Fibroblast of skin of right biceps (primary cell): ENCODE data around the gene KLHL24.
"Not testable (repeated sequence)": the region's sequence is repeated elsewhere in the genome, so short reads cannot be mapped to it uniquely, and the experiment has no call there.

Experiments used
- DNase-seq: peaks from one replicate; pipeline ENCODE4 v3.0.0-alpha.2; 2013

The KLHL24 gene, protein sequence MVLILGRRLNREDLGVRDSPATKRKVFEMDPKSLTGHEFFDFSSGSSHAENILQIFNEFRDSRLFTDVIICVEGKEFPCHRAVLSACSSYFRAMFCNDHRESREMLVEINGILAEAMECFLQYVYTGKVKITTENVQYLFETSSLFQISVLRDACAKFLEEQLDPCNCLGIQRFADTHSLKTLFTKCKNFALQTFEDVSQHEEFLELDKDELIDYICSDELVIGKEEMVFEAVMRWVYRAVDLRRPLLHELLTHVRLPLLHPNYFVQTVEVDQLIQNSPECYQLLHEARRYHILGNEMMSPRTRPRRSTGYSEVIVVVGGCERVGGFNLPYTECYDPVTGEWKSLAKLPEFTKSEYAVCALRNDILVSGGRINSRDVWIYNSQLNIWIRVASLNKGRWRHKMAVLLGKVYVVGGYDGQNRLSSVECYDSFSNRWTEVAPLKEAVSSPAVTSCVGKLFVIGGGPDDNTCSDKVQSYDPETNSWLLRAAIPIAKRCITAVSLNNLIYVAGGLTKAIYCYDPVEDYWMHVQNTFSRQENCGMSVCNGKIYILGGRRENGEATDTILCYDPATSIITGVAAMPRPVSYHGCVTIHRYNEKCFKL

DNA sequence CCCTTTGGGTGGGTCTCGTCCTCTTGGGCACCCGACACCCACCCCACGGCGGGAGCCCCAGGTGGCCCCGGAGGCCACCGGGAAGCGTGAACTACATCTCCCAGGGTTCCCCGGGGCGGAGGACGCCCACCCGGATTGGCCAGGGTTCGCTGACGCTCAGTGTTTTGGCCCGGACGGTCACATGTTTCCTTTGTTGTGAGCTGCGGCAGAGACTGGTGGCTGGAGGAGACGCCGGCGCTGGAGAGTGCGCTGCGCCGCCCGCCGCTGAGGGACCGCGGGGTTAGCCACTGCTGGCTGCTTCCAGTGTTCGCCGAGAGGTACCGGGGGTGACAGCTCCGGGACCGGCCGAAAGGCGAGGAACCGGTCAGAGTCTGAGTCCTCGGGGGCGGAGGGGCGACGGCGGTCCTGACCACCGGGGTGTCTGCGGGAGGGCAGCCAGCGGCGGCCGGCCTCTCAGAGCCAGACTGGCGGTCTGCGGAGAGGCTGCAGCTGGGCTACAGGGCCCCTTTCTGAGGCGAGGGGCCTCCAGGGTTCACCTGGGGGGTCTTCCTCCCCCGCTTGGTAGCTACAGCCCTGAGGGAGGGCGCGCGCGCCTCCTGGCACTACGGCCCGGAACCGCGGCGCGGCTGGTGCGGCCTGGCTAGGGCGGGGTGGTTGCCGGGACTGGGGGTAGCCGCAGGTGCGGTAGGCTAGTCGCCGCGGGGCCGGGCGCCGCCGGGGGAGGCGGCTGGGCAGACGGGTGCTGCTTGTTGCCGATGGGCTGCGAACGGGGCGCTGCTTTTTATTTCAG is at the start of gene KLHL24:
TSS of gene KLHL24 (plus strand) at position 193 of the 790 bp plus-strand sequence. CDS start 14,734 bp downstream, outside the sequence.
- peak; percentile 93 for DNase-seq

DNA sequence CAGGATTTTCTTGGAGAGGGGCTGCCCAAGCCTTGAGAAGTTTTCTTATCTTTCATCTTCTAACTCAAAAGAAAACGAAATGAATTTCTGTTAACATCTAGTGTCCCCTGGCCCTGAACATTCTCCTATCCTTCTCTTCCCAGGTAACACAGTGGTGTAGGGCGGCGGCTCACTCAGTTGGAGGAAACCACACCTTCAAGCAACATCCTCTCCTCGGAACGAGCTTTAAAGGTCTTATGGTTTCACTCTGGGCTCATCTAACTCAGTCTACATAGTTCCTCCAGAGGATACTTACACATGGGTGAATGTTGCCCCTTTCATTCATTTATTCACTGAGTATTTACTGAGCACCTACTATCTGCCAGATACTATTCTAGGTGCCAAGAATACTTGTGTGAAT is 48.9 kb upstream of the KLHL24 start:
- no peak for DNase-seq

DNA sequence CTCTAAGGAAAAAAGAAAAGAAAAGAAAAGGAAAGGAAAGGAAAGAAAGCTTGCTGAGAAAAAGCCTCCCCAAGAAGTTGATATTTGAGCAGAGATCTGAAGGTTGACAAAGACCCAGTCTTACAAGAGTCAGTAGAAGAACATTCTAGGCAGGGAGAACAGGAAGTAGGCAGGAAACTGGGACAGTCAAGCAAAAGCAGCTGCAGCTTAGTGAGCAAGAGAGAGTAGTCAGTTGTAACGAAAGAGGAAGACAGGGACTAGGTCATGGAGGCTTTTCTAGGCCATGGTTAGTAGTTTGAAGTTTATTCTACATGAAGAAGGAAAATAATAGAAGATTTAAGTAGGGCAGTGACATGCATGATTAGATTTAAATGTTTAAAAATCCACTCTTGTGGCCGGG is 48.1 kb upstream of the KLHL24 start:
- no peak for DNase-seq

DNA sequence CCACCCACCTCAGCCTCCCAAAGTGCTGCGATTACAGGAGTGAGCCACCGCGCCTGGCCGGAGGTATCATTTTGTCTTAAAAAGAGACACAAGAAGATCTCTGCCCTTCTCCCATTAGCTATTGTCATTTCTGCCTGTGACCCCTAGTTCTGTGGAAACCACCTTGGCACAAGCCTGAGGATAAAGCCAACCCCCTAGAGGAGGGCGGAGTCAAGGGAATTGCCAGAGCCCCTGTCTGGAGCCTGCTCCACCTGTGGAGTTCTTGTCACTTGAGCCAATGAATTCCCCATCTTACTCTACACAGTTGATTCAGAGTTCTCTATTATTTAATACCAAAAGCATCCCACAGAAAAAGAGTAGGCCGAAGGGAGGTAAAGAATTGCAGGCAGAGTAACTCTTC is 45.0 kb upstream of the KLHL24 start:
- no peak for DNase-seq

DNA sequence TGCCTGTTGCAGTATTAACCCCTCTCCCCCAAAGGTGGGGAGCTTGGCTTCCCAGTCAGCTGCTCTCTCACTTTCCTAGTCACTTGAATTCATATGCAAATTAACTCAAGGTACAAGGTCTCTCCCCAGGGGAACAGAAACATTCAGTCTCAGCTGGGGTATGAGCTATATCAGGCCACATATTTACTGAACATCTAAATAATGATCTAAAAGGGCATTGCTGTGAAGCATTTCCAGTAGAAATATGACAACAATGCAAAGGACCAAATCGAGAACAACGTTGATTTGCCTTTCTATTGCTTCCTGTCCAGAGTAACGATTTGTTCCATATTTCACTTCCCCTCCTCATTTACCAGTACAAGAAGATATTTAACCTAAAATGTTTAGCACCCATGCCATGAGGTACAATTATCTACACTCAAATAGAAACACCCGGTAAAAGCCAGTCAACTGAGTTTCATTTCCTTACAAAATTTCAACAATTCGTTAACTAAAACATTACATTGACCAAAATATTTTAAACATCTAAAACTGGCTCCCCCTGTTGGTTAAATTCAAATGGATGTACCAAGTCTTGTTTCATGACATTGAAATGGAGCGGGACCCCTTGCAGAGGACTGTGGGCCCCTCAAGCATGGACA is 43.4 kb upstream of the KLHL24 start:
- no peak for DNase-seq

DNA sequence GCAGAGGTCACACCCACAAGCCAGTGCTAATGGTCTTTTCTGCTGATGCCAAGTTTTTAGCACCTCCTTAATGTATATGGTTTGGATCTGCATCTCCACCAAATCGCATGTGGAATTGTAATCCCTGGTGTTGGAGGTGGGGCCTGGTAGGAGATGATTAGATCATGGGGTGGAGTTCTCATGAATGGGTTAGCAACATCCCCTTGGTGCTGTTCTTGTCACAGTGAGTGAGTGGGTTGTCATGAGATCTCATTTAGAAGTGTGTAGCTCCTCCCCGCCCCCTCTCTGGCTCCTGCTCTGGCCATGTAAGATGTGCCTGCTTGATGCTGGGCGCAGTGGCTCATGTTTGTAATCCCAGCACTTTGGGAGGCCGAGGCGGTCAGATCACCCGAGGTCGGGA is 42.6 kb upstream of the KLHL24 start:
- DNase-seq = no peak

DNA sequence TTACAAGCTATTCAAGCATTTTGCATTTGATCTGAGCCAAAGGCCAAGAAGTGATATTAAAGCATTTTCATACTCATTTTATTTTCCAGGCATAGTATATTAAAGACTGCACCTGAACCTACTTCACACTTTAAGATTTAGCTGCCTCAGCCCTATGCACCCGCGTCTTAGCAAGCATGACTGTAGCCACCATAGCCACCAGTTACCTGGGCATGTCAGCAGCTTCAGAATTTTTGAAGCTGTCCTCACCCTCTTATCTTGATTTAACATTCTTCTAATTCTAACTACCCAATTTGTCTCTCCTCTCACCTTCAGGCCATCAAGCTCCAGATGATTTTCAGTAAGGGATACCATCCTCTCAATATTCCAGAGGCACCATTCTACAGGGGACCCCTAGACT is 40.8 kb upstream of the KLHL24 start:
- no peak for DNase-seq

DNA sequence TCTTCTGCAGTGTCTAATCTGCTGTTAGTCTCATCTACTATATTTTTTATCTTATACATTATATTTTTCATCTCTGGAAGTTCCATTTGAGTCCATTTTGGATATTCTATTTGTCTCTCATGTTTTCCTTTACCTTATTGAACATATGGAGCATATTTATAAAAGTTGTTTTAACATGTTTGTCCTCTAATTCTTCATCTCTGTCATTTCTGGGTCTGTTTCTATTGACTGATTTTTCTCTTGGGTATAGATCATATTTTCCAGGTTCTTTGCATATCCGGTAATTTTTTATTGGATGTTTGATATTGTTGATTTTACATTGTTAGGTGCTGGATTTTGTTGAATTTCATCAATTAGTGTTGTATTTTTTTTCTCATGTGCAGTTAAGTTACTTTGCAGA is 37.5 kb upstream of the KLHL24 start:
- DNase-seq = no peak

DNA sequence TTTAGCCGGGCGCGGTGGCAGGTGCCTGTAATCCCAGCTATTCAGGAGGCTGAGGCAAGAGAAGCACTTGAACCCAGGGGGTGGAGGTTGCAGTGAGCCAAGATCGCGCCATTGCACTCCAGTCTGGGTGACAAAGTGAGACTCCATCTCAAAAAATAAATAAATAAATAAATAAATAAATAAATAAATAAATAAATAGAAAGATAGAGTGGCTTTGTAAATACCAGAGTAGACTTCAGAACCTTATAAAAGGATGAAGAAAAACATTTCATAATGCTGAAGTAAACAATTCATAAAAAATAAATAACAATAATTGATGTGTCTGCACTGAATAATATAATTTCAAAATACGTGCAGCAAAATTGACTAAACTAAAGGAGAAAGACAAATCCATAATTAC is 24.1 kb upstream of the KLHL24 start:
- not testable (repeated sequence) for DNase-seq

DNA sequence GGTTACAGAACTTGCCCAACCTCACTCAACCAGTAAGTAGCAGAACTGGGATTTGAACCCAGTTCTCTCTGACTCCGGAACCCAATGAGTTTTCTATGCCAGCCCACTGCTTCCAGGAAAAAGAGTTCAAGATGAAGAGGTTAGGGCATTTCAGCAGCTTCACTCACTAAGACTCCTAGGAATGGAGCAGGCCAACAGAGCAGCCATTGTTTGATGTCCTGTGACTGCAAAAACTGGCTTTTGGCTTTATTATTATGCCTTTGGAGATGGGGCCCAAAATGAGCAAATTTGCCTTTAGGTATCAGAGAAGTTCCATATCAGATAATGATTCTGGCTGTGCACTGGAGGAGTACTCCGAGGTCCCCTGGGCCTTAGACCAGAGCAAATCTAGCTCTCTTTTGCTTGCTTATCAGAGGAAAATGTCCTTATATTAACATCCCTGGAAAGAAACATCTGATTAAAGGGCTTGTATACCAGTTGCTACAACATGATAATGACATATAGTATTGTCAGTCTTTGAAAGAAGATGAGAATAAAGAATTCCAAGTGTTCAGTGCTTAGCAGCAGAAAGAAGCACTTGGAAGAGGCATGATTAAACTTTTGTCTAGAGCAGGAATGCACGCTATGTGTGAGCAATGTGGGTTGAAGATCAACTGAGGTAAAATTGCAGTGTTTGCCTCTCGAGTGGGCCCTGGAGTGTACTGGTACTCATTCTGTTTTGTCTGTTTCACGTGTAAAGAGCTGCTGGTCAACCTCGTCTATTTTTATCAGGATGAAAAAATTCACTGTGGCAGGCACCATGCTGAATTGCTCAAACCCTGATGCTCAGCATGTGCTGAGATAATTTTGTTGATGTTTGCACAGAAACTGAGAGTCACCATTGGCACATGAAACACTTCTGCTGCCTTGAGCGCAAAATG is 21.8 kb upstream of the KLHL24 start:
- DNase-seq = no peak

DNA sequence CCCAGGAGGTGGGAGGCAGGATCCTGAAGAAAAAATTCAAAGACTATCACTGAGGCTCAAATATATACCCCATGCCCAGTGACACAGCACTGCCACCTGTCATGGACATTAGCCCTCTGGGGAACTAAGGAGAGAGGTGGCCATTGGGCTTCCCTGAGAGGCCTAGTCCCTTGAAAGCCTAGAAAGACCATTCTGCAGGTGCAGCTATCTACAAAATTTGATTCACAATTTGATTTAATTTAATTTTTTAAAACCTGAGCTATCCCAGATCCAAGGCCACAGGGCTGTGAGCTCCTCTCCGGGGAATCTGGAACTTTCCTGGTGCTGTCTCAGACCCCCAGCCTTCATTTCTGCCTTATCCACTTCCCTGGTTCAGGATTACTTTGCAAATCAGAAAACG is 16.9 kb upstream of the KLHL24 start:
- no peak for DNase-seq

DNA sequence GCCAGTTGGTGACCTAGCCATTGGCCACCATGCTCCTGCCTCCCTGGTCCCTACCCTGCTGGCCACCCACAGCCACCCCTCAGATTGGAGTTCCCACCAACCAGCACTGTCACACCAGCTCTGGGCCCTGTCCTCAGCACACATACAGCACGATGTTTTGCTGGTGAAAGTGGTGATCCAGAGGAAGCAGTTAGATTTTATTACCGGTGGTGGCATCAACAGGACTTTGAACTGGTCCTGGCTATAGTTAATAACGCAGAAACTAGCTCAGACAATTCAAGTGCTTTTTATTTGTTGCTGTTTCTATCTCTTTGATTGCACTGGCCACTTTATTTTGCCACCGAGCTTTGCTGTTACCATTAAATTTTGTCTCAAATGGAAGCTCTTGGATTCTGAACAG is 16.4 kb upstream of the KLHL24 start:
- no peak for DNase-seq

DNA sequence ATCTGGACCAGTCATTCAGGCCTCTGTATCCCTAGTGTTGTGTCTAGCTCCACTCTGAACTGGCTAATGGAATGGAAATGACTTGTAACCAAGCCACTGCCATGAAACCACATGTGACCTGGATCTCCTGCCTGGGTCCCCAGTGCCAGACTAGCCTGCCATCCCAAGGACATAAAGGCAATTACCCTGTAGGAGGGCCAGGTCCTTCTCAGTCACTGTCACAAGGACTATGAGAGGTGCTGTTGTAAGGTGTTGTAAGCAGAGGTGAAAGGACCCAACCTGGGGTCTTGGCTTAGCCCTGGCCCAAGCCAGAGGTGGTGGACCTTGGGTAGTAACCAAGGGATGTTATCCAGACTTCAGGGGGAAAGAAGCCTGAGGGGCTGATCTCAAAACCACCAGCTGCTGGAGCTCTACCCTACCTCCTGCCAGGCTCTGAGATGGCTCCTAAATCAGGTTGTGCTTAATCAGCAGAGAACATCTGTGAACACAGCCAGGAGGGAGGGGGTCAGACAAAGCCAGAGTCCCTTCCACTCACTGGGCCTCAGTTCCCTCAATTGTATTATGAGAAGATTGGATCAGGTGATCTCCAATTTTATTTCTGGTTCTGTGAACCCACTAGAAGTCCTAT is 15.7 kb upstream of the KLHL24 start:
- DNase-seq = no peak

DNA sequence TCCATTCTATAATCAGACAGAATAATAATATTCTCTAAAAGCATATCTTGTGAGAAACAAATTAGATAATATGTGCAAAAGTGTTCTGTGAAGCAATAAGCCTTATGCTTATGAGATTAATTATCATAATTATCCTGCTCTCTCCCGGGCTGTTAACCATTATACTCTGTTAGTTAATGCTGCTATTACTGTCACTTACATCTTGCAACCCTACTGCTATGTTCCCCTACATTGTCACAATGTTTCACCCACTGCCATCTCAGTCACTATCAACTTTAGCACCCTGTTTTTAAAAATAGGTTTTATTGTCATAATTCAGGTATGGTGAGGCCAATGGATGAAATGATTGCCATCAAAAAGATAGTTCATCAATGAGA is 15.2 kb upstream of the KLHL24 start:
- no peak for DNase-seq

DNA sequence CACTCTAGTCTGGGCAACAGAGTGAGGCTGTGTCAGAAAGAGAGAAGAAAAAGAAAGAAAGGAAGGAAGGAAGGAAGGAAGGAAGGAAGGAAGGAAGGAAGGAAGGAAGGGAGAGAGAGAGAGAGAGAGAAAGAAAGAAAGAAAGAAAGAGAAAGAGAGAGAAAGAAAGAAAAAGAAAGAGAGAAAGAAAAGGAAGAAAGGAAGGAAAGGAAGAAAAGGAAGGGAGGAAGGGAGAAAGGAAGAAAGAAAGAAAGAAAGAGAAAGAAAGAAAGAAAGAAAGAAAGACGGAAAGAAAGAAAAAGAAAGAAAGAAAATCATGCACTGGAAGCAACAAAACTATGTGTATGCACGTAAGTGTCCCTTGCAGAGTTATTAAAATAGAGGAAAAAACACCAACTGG is 12.9 kb upstream of the KLHL24 start:
- not testable (repeated sequence) for DNase-seq

DNA sequence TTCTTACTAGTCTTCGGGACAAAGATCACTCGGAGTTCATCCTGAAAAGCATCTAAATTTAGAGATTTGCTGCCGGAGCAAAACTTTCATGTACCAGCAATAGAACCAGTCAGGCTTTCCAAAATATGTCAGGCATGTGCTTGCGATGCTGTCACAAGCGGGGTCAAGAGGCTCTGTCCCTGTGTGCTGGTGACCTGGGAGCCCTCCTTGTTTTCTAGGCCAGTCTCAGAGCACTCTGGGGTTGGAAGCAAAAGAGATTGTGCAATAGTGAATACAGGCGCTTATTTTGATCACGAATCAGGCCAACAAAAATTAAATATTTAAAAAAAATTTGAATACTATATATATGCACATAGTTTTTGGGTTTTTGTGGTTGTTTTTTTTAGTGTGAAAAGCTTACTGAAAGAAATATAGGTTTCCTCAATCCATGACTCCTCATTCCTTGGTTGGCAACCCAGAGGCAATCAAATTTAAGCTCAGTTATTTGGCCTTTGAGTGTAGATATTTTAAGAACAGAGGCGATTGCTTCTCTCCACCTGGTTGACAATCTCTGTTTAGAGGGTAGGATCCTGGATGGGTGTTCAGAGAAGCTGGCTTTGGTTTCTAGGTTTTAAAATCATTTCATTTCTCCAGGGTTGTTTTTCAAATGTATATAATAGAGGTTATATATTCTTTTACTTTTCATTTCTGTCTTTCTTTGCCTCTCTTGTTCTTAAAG is 8.4 kb upstream of the KLHL24 start:
- no peak for DNase-seq

DNA sequence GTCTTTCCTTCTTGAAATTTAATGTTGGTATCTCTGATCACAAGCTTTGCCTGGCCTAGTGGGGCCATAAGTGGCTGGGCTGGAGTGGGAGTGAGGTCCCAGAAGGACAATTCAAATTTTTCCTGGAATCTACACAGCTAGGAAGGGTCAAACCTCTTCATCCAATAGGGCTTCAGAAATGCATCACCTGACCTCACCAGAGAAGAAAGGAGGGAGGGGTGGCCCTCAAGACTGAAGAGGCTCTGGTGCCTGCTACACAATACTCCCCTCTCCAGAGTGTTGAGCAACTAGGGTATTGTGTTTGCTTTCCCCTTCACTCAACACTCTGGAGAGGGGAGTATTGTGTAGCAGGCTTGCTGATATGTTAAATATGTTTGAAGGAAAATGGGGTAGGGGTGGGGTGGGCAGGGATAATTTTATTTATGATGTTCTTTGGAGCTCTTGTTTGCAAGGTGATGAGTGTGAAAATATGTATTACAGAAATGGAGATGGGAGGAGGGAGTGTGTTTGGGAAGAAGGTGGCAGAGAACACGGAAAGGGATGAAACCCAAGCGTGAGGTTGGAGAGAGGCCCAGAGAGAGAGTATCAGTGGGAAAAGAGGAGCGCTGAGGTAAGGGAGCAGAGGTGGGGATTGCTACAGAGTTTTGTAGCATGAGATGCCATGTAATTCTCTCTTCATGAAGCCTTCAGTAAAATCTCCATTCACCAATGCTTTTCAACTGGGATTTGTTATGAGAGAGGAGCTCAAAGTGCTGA is 5.7 kb upstream of the KLHL24 start:
- DNase-seq = no peak

DNA sequence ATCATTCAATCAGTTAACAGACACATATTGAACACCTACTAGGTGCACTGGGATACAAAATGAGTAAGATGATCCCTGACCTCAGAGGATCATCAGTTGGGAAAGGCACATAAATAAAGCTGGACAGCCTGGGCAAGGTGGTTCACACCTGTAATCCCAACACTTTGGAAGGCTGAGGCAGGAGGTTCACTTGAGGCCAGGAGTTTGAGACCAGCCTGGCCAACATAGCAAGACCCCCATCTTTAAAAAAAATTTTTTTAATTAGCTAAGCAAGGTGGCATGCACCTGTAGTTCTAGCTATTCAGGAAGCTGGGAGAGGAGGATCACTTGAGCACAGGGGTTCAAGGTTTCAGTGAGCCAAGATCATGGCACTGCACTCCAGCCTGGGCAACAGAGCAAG is 3.7 kb upstream of the KLHL24 start:
- no peak for DNase-seq

DNA sequence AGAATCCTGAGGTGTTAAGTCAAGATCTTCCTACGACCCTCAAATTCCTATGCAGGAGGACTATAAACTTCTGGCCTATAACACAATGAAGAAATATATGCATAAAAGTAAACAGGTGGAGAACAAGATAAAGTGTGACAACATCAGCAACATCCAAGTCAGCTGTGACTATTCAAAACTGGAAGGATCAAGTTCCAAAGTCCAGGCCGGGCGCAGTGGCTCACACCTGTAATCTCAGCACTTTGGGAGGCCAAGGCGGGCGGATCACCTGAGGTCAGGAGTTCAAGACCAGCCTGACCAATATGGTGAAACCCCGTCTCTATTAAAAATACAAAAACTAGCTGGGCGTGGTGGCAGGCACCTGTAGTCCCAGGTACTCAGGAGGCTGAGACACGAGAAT is 2.7 kb upstream of the KLHL24 start:
- not testable (repeated sequence) for DNase-seq

DNA sequence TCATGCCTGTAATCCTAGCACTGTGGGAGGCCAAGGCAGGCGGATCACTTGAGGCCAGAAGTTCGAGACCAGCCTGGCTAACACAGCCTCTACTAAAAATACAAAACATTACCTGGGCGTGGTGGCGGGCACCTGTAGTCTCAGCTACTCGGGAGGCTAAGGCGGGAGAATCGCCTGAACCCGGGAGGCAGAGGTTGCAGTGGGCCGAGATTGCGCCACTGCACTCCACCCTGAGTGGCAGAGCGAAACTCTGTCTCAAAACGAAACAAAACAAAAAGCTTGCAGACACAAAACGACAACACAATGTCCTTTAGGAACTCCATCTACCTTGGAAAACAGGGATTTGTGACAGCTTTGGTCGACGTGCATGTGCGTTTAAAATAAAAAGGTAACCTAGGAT is 716 bp upstream of the KLHL24 start:
- DNase-seq = no peak

DNA sequence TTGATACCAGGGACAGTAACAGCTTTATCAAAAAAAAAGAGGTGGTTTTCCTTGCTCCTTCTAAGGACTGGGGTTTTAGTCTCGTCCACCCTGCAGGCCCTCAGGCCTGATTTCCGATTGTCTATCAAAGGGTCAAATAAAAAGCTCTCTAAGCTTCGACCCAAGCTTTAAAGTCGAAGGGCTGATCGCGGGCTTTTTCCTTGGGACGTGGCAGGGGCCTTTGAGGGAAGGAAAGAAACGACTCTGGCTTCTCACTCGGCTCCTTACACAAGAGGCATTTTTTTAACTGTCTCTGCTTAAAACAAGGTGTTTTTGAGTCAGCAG is 354 bp upstream of the KLHL24 start:
- no peak for DNase-seq
